Thoracic aorta (tissue), 2 donors: ENCODE results near the gene RPS29. TPM values are rescaled to one million over a fixed set of nuclear protein-coding genes. Genes with fewer than 3 reads are reported as not detected.

Experiments used
- ATAC-seq: fragments of 150-250 bp; one replicate; pipeline ENCODE4 v1.8.0; 2017; ENCODE audit warnings: low read depth; ENCODE audit not compliant: insufficient number of reproducible peaks, low FRiP score
- DNase-seq: peaks from one replicate; pipeline ENCODE4 v3.0.0-alpha.2; 2020; ENCODE audit warnings: low spot score
- H3K27ac ChIP-seq, 2 donors: fragments of 200-600 bp; sonication (generic); 1 replicate in 1 of 2; 2 replicates in 1 of 2; pipeline ENCODE4 v1.5.1; 2016; ENCODE audit warnings: mild to moderate bottlenecking in 2 of 2, moderate library complexity in 2 of 2
- H3K27me3 ChIP-seq: fragments of 200-600 bp; sonication (generic); replicated peaks from 2 replicates; pipeline ENCODE4 v1.6.0; 2016; ENCODE audit warnings: mild to moderate bottlenecking; ENCODE audit not compliant: insufficient read depth
- H3K36me3 ChIP-seq: fragments of 200-600 bp; sonication (generic); one replicate; pipeline ENCODE4 v1.5.1; 2016
- H3K4me1 ChIP-seq, 2 donors: fragments of 200-600 bp; sonication (generic); 1 replicate in 1 of 2; 2 replicates in 1 of 2; pipeline versions ENCODE4 v1.5.1 to v1.6.0; 2016; ENCODE audit warnings: low read depth in 2 of 2, mild to moderate bottlenecking in 1 of 2; ENCODE audit not compliant: control insufficient read depth in 1 of 2
- H3K4me3 ChIP-seq: fragments of 200-600 bp; sonication (generic); 2 replicates; pipeline ENCODE4 v1.5.1; 2016; ENCODE audit warnings: mild to moderate bottlenecking
- H3K9me3 ChIP-seq: fragments of 200-600 bp; sonication (generic); 2 replicates; pipeline ENCODE4 v1.5.1; 2016
- total RNA-seq, 2 donors: library from RNA; depleted of rRNA; stranded (reverse); fragments of >200 nt; gene quantifications; one replicate each; pipeline versions ENCODE4 v1.1.0 to v1.2.3, GENCODE V29; 2016
- TF ChIP-seq, protein P1 (sequence below): fragments of 200-600 bp; sonication (generic); IDR thresholded peaks from one replicate; pipeline ENCODE4 v1.5.1; 2019; ENCODE audit warnings: antibody characterized with exemption

RPS29 gene
- total RNA-seq, 2 donors from 2014 or later: 2,433 to 4,116 TPM

DNA sequence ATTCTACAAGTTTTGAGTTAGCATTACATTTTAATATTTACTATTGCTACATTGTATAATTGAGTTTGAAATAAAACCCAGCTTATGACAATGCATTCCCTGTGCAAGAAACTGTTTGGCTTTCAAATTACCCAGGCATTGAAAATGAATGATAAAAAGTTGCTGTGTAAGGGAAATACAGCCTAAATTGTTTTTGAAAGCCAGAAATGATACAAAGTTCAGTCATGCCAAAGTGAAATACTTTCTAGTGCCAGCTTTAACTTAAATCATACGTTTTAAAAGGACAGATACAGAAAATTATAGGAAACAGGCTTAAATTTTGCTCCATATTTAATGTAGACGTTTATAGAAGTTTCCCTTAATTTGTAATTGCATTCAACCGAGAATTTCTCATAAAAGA lies 37.2 kb upstream of the RPS29 start:
- no peak overlapping the region for H3K27ac ChIP-seq
- no peak overlapping the region for H3K4me3 ChIP-seq

DNA sequence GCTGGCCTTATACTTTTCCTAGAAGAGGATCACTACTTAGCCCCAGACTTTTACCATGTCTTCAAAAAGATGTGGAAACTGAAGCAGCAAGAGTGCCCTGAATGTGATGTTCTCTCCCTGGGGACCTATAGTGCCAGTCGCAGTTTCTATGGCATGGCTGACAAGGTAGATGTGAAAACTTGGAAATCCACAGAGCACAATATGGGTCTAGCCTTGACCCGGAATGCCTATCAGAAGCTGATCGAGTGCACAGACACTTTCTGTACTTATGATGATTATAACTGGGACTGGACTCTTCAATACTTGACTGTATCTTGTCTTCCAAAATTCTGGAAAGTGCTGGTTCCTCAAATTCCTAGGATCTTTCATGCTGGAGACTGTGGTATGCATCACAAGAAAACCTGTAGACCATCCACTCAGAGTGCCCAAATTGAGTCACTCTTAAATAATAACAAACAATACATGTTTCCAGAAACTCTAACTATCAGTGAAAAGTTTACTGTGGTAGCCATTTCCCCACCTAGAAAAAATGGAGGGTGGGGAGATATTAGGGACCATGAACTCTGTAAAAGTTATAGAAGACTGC lies 35.9 kb upstream of the RPS29 start:
- peak overlapping the region; percentile 95 for H3K4me3 ChIP-seq
- no peak overlapping the region for H3K27ac ChIP-seq
- H3K9me3 ChIP-seq: no peaks in the 10 kb centered on the region
- H3K4me1 ChIP-seq: peaks cover 31 to 50% of the 10 kb centered on the region in 2 donors
- TF ChIP-seq, protein P1, sequence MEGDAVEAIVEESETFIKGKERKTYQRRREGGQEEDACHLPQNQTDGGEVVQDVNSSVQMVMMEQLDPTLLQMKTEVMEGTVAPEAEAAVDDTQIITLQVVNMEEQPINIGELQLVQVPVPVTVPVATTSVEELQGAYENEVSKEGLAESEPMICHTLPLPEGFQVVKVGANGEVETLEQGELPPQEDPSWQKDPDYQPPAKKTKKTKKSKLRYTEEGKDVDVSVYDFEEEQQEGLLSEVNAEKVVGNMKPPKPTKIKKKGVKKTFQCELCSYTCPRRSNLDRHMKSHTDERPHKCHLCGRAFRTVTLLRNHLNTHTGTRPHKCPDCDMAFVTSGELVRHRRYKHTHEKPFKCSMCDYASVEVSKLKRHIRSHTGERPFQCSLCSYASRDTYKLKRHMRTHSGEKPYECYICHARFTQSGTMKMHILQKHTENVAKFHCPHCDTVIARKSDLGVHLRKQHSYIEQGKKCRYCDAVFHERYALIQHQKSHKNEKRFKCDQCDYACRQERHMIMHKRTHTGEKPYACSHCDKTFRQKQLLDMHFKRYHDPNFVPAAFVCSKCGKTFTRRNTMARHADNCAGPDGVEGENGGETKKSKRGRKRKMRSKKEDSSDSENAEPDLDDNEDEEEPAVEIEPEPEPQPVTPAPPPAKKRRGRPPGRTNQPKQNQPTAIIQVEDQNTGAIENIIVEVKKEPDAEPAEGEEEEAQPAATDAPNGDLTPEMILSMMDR: no peak
- H3K36me3 ChIP-seq: peaks cover 10% of the 10 kb centered on the region
- ATAC-seq (no peak), DNase-seq (no peak)
- no peaks in the 10 kb centered on the region for H3K27me3 ChIP-seq

More for the DNA sequence above, 37.2 kb upstream of the RPS29 start:
- Histone ChIP-seq H3K9me3 (no peaks in the 10 kb centered on the region), H3K27me3 (no peaks in the 10 kb centered on the region), H3K4me1 (peaks cover 31 to 47% of the 10 kb centered on the region in 2 donors), H3K36me3 (peaks cover 7% of the 10 kb centered on the region)
- DNase-seq (no peak), ATAC-seq (no peak)
- TF ChIP-seq, protein P1: no peak

DNA sequence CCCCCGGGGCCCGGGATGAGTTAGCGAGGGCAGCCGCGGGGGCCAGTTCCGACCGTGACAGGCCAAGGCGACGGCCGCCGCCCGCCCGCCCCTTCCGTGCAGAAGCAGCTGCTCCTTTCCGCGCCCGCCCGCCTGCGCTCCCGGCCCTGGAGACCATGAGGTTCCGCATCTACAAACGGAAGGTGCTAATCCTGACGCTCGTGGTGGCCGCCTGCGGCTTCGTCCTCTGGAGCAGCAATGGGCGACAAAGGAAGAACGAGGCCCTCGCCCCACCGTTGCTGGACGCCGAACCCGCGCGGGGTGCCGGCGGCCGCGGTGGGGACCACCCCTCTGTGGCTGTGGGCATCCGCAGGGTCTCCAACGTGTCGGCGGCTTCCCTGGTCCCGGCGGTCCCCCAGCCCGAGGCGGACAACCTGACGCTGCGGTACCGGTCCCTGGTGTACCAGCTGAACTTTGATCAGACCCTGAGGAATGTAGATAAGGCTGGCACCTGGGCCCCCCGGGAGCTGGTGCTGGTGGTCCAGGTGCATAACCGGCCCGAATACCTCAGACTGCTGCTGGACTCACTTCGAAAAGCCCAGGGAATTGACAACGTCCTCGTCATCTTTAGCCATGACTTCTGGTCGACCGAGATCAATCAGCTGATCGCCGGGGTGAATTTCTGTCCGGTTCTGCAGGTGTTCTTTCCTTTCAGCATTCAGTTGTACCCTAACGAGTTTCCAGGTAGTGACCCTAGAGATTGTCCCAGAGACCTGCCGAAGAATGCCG lies 35.1 kb upstream of the RPS29 start:
- Histone ChIP-seq H3K9me3 (no peaks in the 10 kb centered on the region), H3K27ac (peak overlapping the region; percentile 96 to 98), H3K4me3 (peak overlapping the region; percentile 95), H3K27me3 (no peaks in the 10 kb centered on the region), H3K36me3 (peaks cover 10% of the 10 kb centered on the region), H3K4me1 (peaks cover 31 to 50% of the 10 kb centered on the region in 2 donors)
- DNase-seq (peak; percentile 25), ATAC-seq (no peak)
- TF ChIP-seq, protein P1: peak; percentile 6

DNA sequence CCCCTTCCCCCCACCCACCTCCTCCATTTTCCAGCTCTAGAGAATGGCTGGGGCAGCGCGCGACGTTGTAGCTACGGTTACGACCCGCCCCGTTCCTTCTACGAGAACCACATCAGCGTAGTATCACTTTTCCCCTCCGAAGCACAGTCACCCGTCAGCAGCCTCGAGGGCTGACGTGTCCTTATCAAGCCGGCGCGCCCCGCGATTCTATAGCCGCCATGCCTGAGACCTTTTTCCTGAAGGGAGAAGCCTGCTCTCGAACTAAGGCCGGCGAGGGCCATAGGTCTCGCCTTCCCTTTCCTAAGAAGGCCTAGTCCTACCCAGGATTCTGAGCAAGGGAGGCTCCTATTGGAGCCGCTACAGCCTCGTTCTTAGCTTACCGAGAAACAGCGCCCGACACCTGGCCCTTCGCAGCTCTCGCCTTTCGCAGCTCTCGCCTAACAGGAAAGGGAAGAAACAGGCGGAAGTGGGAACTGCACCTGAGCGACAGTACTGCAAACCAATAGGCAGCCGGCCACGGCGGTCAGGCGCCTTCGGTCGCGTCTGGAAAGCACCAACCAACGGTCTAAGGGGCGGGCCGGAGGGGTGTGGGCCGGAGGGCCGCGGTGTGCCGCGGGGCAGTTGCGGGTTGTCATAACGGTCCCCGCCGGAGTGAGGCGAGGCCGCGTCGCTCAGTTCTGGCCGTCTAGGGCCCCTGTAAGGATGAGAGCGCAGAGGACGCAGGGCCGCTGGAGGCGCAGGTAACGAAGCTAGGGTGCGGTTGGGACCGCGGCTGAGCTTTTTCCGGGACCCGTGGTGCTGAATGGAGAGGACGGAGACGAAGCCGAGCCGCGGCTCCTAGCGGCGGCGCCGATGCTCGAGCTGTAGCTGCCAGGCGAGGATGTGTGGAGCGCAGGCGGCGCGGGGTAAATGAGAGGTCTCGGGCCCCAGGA lies 34.3 kb upstream of the RPS29 start, which contains the start of the genes MGAT2 and RPL36AL:
TSS of gene MGAT2 (plus strand) at position 618 of the 932 bp plus-strand sequence. CDS start 470 bp downstream, outside the sequence.
TSS of gene RPL36AL (minus strand) at position 445 of the 932 bp plus-strand sequence. CDS start 1,522 bp downstream, outside the sequence.
- TF ChIP-seq, protein P1: peak; percentile 33
- H3K27ac ChIP-seq: peak within 1 kb of the TSS; percentile 96 to 98
- H3K4me3 ChIP-seq: peak within 1 kb of the TSS; percentile 95
- peak; percentile 94 for ATAC-seq
- no peaks in the 10 kb centered on the region for H3K9me3 ChIP-seq
- peak; percentile 87 for DNase-seq
- peaks cover 4% of the 10 kb centered on the region for H3K36me3 ChIP-seq
- peaks cover 31 to 50% of the 10 kb centered on the region in 2 donors for H3K4me1 ChIP-seq
- H3K27me3 ChIP-seq: no peaks in the 10 kb centered on the region
